ENCODE results near the gene ANTKMT. TPM values are rescaled to one million over a fixed set of nuclear protein-coding genes. Genes with fewer than 3 reads are reported as not detected.
A peak's percentile ranks its signal among the peaks of the same experiment; 100 is the strongest.

The ANTKMT gene
- total and polyA plus RNA-seq, 7 donors, result 18.6 to 53.1 (median 35.5) TPM

- DNase-seq, result peak; percentile 61
- TF ChIP-seq CTCF (IDR thresholded peaks at IDR 0.05), result peak in 1 of 4 experiments; percentile 24
- TF ChIP-seq POLR2AphosphoS5 (IDR thresholded peaks at IDR 0.05), result no peak
- H3K27ac ChIP-seq, result no peak overlapping the region
- H3K9me3 ChIP-seq, result no peaks in the 10 kb centered on the region
- peaks cover 28 to 67% (median 37%) of the 10 kb centered on the region in 4 donors for H3K36me3 ChIP-seq
- no peak overlapping the region for H3K4me3 ChIP-seq
- 87 to 90% methylated on average over 34 of the region's 34 CpGs for WGBS, 2 donors
- H3K27me3 ChIP-seq, result peaks cover 0 to 9% (median 3%) of the 10 kb centered on the region in 3 donors
- H3K4me1 ChIP-seq, result peaks cover 0 to 4% (median 4%) of the 10 kb centered on the region in 4 donors
- intact Hi-C loops (cut with DNase I), result no loop called here
These were observed 12.6 kb downstream of the ANTKMT start for GRCh38 chr16:733382-734207.

GRCh38 chr16:734208-734980, 13.4 kb downstream of the ANTKMT start:
- intact Hi-C loops (cut with DNase I), result no loop called here
- peaks cover 0 to under 1% (median 0%) of the 10 kb centered on the region in 3 donors for H3K27me3 ChIP-seq
- no peak for TF ChIP-seq EP300 (IDR thresholded peaks at IDR 0.05)
- TF ChIP-seq CTCF (IDR thresholded peaks at IDR 0.05), result no peak
- TF ChIP-seq POLR2AphosphoS5 (IDR thresholded peaks at IDR 0.05), result no peak
- TF ChIP-seq POLR2A (IDR thresholded peaks at IDR 0.05), result no peak
- H3K4me1 ChIP-seq, result peaks cover 0 to 2% (median under 1%) of the 10 kb centered on the region in 4 donors
- peak; percentile 59 for DNase-seq
- WGBS, 2 donors, result 93 to 95% methylated on average over 49 of the region's 49 CpGs
- peaks cover 28 to 75% (median 37%) of the 10 kb centered on the region in 4 donors for H3K36me3 ChIP-seq
- H3K4me3 ChIP-seq, result no peak overlapping the region
- H3K27ac ChIP-seq, result no peak overlapping the region
- H3K9me3 ChIP-seq, result no peaks in the 10 kb centered on the region

- 96% methylated on average over 25 of the region's 25 CpGs for WGBS, 2 donors
- DNase-seq, result no peak
- intact Hi-C loops (cut with DNase I), result no loop called here
- Histone ChIP-seq H3K27ac (no peak overlapping the region), H3K36me3 (peaks cover 28 to 76% (median 37%) of the 10 kb centered on the region in 4 donors), H3K4me3 (no peak overlapping the region), H3K9me3 (no peaks in the 10 kb centered on the region), H3K27me3 (no peaks in the 10 kb centered on the region), H3K4me1 (peaks cover 0 to 10% (median 9%) of the 10 kb centered on the region in 4 donors)
- TF ChIP-seq EP300 (IDR thresholded peaks at IDR 0.05), result no peak
- TF ChIP-seq POLR2AphosphoS5 (IDR thresholded peaks at IDR 0.05), result no peak
- TF ChIP-seq POLR2A (IDR thresholded peaks at IDR 0.05), result no peak
- TF ChIP-seq CTCF (IDR thresholded peaks at IDR 0.05), result no peak
These were observed 14.3 kb downstream of the ANTKMT start for GRCh38 chr16:734981-735881.

GRCh38 chr16:735982-736453, 15.1 kb downstream of the ANTKMT start:
- H3K27ac ChIP-seq, result no peak overlapping the region
- peaks cover 28 to 76% (median 37%) of the 10 kb centered on the region in 4 donors for H3K36me3 ChIP-seq
- 88 to 91% methylated on average over 13 of the region's 13 CpGs for WGBS, 2 donors
- intact Hi-C loops (cut with DNase I), result no loop called here
- TF ChIP-seq EP300 (IDR thresholded peaks at IDR 0.05) (no peak), POLR2AphosphoS5 (IDR thresholded peaks at IDR 0.05) (no peak), POLR2A (IDR thresholded peaks at IDR 0.05) (no peak), CTCF (IDR thresholded peaks at IDR 0.05) (no peak)
- DNase-seq, result no peak
- H3K4me1 ChIP-seq, result peaks cover 0 to 14% (median 10%) of the 10 kb centered on the region in 4 donors
- H3K27me3 ChIP-seq, result no peaks in the 10 kb centered on the region
- no peak overlapping the region for H3K4me3 ChIP-seq
- no peaks in the 10 kb centered on the region for H3K9me3 ChIP-seq

Data from sigmoid colon (tissue), 7 donors.